Astrocyte (in vitro differentiated cells and primary cell): ENCODE data around the gene NFATC1. TPM values are rescaled to one million over a fixed set of nuclear protein-coding genes. Genes with fewer than 3 reads are reported as not detected.
A peak's percentile ranks its signal among the peaks of the same experiment; 100 is the strongest.

Experiments
- DNase-seq: peaks from one replicate; pipeline ENCODE4 v3.0.0-alpha.2; 2010; ENCODE audit warnings: low read depth
- FAIRE-seq: peaks from 2 replicates; lab custom pipeline; 2011; peaks lifted over from hg19 to GRCh38; lab: Jason Lieb, UNC
- H2AFZ ChIP-seq: 2 replicates; pipeline ENCODE4 v1.6.0; 2012; ENCODE audit warnings: low read depth, low read length, inconsistent platforms
- H3K27ac ChIP-seq: 2 replicates; pipeline ENCODE4 v1.5.1; 2011; ENCODE audit warnings: low read depth, low read length, inconsistent platforms
- H3K27me3 ChIP-seq: 2 replicates; pipeline ENCODE4 v1.6.0; 2011; ENCODE audit warnings: low read length, inconsistent platforms; ENCODE audit not compliant: insufficient read depth
- H3K36me3 ChIP-seq: 2 replicates; pipeline ENCODE4 v1.5.1; 2011; ENCODE audit warnings: low read length, inconsistent platforms; ENCODE audit not compliant: insufficient read depth
- H3K4me1 ChIP-seq: 2 replicates; pipeline ENCODE4 v1.5.1; 2011; ENCODE audit warnings: low read length, inconsistent platforms; ENCODE audit not compliant: insufficient read depth
- H3K4me2 ChIP-seq: 2 replicates; pipeline ENCODE4 v1.6.0; 2012; ENCODE audit warnings: low read length, inconsistent platforms
- H3K4me3 ChIP-seq: 2 replicates; pipeline ENCODE4 v1.5.1; 2011; ENCODE audit warnings: low read depth, mild to moderate bottlenecking, low read length, inconsistent platforms; ENCODE audit not compliant: insufficient read depth
- H3K79me2 ChIP-seq: 2 replicates; pipeline ENCODE4 v1.6.0; 2012; ENCODE audit warnings: mild to moderate bottlenecking, low read length, inconsistent platforms; ENCODE audit not compliant: insufficient read depth
- H3K9ac ChIP-seq: 2 replicates; pipeline ENCODE4 v1.6.0; 2012; ENCODE audit warnings: mild to moderate bottlenecking, low read length, inconsistent platforms
- H3K9me3 ChIP-seq: 2 replicates; pipeline ENCODE4 v1.5.1; 2012; ENCODE audit warnings: low read depth, mild to moderate bottlenecking, low read length, inconsistent platforms; ENCODE audit not compliant: insufficient read depth
- H4K20me1 ChIP-seq: 2 replicates; pipeline ENCODE4 v1.6.0; 2012; ENCODE audit warnings: low read length, inconsistent platforms; ENCODE audit not compliant: insufficient read depth
- H3K27ac Mint-ChIP-seq: one replicate; pipeline ENCODE4 v1.8.0; 2021; ENCODE audit warnings: mild to moderate bottlenecking, mixed read lengths; ENCODE audit not compliant: unreplicated experiment
- H3K27me3 Mint-ChIP-seq: one replicate; pipeline ENCODE4 v1.8.0; 2021; ENCODE audit warnings: low read depth, mixed read lengths; ENCODE audit not compliant: unreplicated experiment
- H3K36me3 Mint-ChIP-seq: one replicate; pipeline ENCODE4 v1.8.0; 2021; ENCODE audit warnings: low read depth, mixed read lengths; ENCODE audit not compliant: unreplicated experiment
- H3K4me1 Mint-ChIP-seq: one replicate; pipeline ENCODE4 v1.8.0; 2021; ENCODE audit warnings: low read depth, mixed read lengths; ENCODE audit not compliant: unreplicated experiment
- H3K4me3 Mint-ChIP-seq: one replicate; pipeline ENCODE4 v1.8.0; 2021; ENCODE audit warnings: mild to moderate bottlenecking, moderate library complexity, mixed read lengths; ENCODE audit not compliant: unreplicated experiment
- H3K9me3 Mint-ChIP-seq: one replicate; pipeline ENCODE4 v1.8.0; 2021; ENCODE audit warnings: mild to moderate bottlenecking, mixed read lengths; ENCODE audit not compliant: unreplicated experiment
- CTCF ChIP-seq: IDR thresholded peaks from 2 replicates; pipeline ENCODE4 v1.5.1; 2011; ENCODE audit warnings: low read depth, mild to moderate bottlenecking, inconsistent platforms, low read length, moderate library complexity; ENCODE audit not compliant: insufficient read depth
- EZH2 ChIP-seq: IDR thresholded peaks from 2 replicates; pipeline ENCODE4 v1.6.1; 2012; ENCODE audit warnings: mild to moderate bottlenecking, low read length, inconsistent platforms; ENCODE audit not compliant: insufficient read depth
- total RNA-seq: library from RNA; stranded (reverse); gene quantifications from 2 replicates; pipeline ENCODE4 v1.2.1, GENCODE V29; 2021

NFATC1 gene
- total RNA-seq, 1 donor from 2014 or later, result 11.0 TPM

- H3K27ac ChIP-seq, result no peak overlapping the region
- H3K4me3 ChIP-seq, result no peak overlapping the region
- H3K9me3 ChIP-seq, result peaks cover 13% of the 10 kb centered on the region
- FAIRE-seq, result no peak
- no peaks in the 10 kb centered on the region for H4K20me1 ChIP-seq
- H3K4me2 ChIP-seq, result no peak overlapping the region
- Mint-ChIP-seq H3K9me3 (peaks cover 23% of the 10 kb centered on the region), H3K27me3 (no peaks in the 10 kb centered on the region), H3K4me1 (peaks cover 18% of the 10 kb centered on the region), H3K27ac (no peak overlapping the region), H3K4me3 (no peak overlapping the region), H3K36me3 (peaks cover 2% of the 10 kb centered on the region)
- H3K79me2 ChIP-seq, result no peaks in the 10 kb centered on the region
- no peaks in the 10 kb centered on the region for H3K36me3 ChIP-seq
- no peak overlapping the region for H2AFZ ChIP-seq
- DNase-seq, result peak; percentile 45
- no peak overlapping the region for H3K9ac ChIP-seq
- no peak for TF ChIP-seq CTCF
- no peak for TF ChIP-seq EZH2
- peaks cover 8% of the 10 kb centered on the region for H3K4me1 ChIP-seq
- H3K27me3 ChIP-seq, result peaks cover 4% of the 10 kb centered on the region
Observed at GRCh38 chr18:79502782-79503181, 107.1 kb downstream of the NFATC1 start.

GRCh38 chr18:79503406-79503805, 107.7 kb downstream of the NFATC1 start:
- no peak overlapping the region for H3K27ac ChIP-seq
- no peak overlapping the region for H3K4me3 Mint-ChIP-seq
- no peak for FAIRE-seq

More at GRCh38 chr18:79503406-79503805, 107.7 kb downstream of the NFATC1 start:
- Histone ChIP-seq H3K36me3 (no peaks in the 10 kb centered on the region), H3K4me2 (no peak overlapping the region), H3K79me2 (no peaks in the 10 kb centered on the region), H3K9ac (no peak overlapping the region), H2AFZ (no peak overlapping the region), H3K9me3 (peaks cover 13% of the 10 kb centered on the region), H3K27me3 (peaks cover 7% of the 10 kb centered on the region), H4K20me1 (no peaks in the 10 kb centered on the region), H3K4me3 (no peak overlapping the region), H3K4me1 (peaks cover 8% of the 10 kb centered on the region)
- no peak for TF ChIP-seq CTCF
- no peak for TF ChIP-seq EZH2
- Mint-ChIP-seq H3K9me3 (peaks cover 17% of the 10 kb centered on the region), H3K27ac (no peak overlapping the region), H3K27me3 (peaks cover 3% of the 10 kb centered on the region), H3K4me1 (peaks cover 18% of the 10 kb centered on the region), H3K36me3 (peaks cover 3% of the 10 kb centered on the region)
- DNase-seq, result no peak
